Measurements from ENCODE around the gene NUDT3. TPM values are rescaled to one million over a fixed set of nuclear protein-coding genes. Genes with fewer than 3 reads are reported as not detected.

NUDT3 gene
- total and polyA plus RNA-seq, 9 of the 15 experiments (the other 6 are each of a cell fraction or from before 2014, with no cell fraction given), result 5.4 to 81.2 (median 56.4) TPM

- H3K4me3 ChIP-seq, result no peak overlapping the region
- H3K9me3 ChIP-seq (replicated peaks; ENCODE audit: control insufficient read depth, insufficient read depth, low read depth, low read length), result no peaks in the 10 kb centered on the region
- peak overlapping the region in 1 of 2 experiments; percentile 35; a peak in 3 of 4 replicates for H3K9ac ChIP-seq (ENCODE audit: insufficient read depth in 1 of 2, low read depth in 2 of 2, low read length in 2 of 2)
- H3K4me1 ChIP-seq (replicated peaks in 1 of 2; ENCODE audit: control insufficient read depth in 2 of 2, insufficient read depth in 2 of 2, low read length in 2 of 2), result peaks cover 14 to 48% of the 10 kb centered on the region in 2 experiments
- DNase-seq (ENCODE audit: extremely low read depth in 1 of 4, low spot score in 3 of 4), result peak in 2 of 4 experiments; percentile 34 to 51
- no peaks in the 10 kb centered on the region for H3K27me3 ChIP-seq (ENCODE audit: control insufficient read depth in 2 of 2, insufficient read depth in 2 of 2, low read length in 2 of 2)
- ChIA-PET CTCF (ENCODE audit: low intra/inter-chr PET ratio) (no interaction called here), POLR2A (interaction anchor here (0.6 to 1.7 kb wide), 7 partner anchors 9 to 987 kb away, joined by 3 to 8 read pairs (median 4); no protein-coding TSS in a partner anchor)
- peak overlapping the region; percentile 19 for H3K4me2 ChIP-seq (ENCODE audit: insufficient read depth, low read length)
- no peak; the same call in 2 of the 3 replicates for ATAC-seq
- peaks cover 15% of the 10 kb centered on the region for H3K36me3 ChIP-seq (ENCODE audit: control insufficient read depth, insufficient read depth, low read length)
- peaks cover 89% of the 10 kb centered on the region for H3K79me2 ChIP-seq (ENCODE audit: control insufficient read depth, insufficient read depth, low read length)
- in situ Hi-C loops (cut with MboI) (no loop called here), intact Hi-C loops (cut with micrococcal nuclease) (no loop called here)
- 10% methylated on average over 6 of the region's 6 CpGs for WGBS (ENCODE audit: insufficient coverage, low coverage, missing lambda C conversion rate)
- FAIRE-seq, result peak; percentile 19
- no peaks in the 10 kb centered on the region for H3K9me1 ChIP-seq (ENCODE audit: control insufficient read depth, insufficient read depth, low read length)
- peak overlapping the region; percentile 66 for H3K27ac ChIP-seq (ENCODE audit: extremely low read depth, low read depth, low read length)
- no TSS peak for BruUV-seq (replicated peaks)
- H4K20me1 ChIP-seq (replicated peaks; ENCODE audit: control insufficient read depth, insufficient read depth, low read length), result no peaks in the 10 kb centered on the region
- no peak overlapping the region for H2AFZ ChIP-seq (ENCODE audit: low read depth, low read length)
- no peak for TF ChIP-seq TCF3 (CRISPR knock-in tag; IDR thresholded peaks at IDR 0.05)
- TF ChIP-seq SMARCC2 (IDR thresholded peaks at IDR 0.05; ENCODE audit: low read depth), result no peak
- no peak for TF ChIP-seq MCM3 (IDR thresholded peaks at IDR 0.05)
- no peak for TF ChIP-seq ESRRB (CRISPR knock-in tag; IDR thresholded peaks at IDR 0.05; ENCODE audit: borderline replicate concordance)
- no peak for TF ChIP-seq TEAD2 (tag; IDR thresholded peaks at IDR 0.05)
- TF ChIP-seq HLTF (IDR thresholded peaks at IDR 0.05), result no peak
- peak; percentile 92; the same call in 1 of the 2 replicates for TF ChIP-seq KLF6 (CRISPR knock-in tag; IDR thresholded peaks at IDR 0.05; ENCODE audit: borderline replicate concordance)
- no peak for TF ChIP-seq ATF2 (CRISPR knock-in tag; IDR thresholded peaks at IDR 0.05)
- TF ChIP-seq ATF4 (CRISPR knock-in tag; IDR thresholded peaks at IDR 0.05), result peak; percentile 82
- no peak for TF ChIP-seq ZNF24 (IDR thresholded peaks at IDR 0.05)
- peak; percentile 90 for TF ChIP-seq MEF2D (tag; conservative IDR thresholded peaks at IDR 0.05; ENCODE audit: low read depth)
- no peak for TF ChIP-seq ZKSCAN1 (IDR thresholded peaks at IDR 0.05; ENCODE audit: low read depth, low read length)
- TF ChIP-seq PPARD (CRISPR knock-in tag; IDR thresholded peaks at IDR 0.05), result no peak
Measured at GRCh38 chr6:34315780-34316179, 76.7 kb downstream of the NUDT3 start.
